HEK293T (cell line): Measurements from ENCODE around the gene PSMD3.

Experiments used
- BHLHE40 ChIP-seq: fragments of 450-650 bp; IDR thresholded peaks from 2 replicates; pipeline ENCODE4 v1.6.1; 2016; ENCODE audit warnings: mild to moderate bottlenecking, moderate library complexity, borderline replicate concordance
- ELF4 ChIP-seq: fragments of 450-650 bp; IDR thresholded peaks from 2 replicates; pipeline ENCODE4 v1.6.1; 2017; ENCODE audit warnings: antibody characterized with exemption
- FOXA1 ChIP-seq: fragments of 450-650 bp; IDR thresholded peaks from 2 replicates; pipeline ENCODE4 v1.6.1; 2016; ENCODE audit warnings: mild to moderate bottlenecking
- FOXK2 ChIP-seq: fragments of 450-650 bp; IDR thresholded peaks from 2 replicates; pipeline ENCODE4 v1.6.1; 2016; ENCODE audit warnings: mild to moderate bottlenecking
- LEF1 ChIP-seq: fragments of 450-650 bp; IDR thresholded peaks from 2 replicates; pipeline ENCODE4 v1.6.1; 2017; ENCODE audit warnings: mild to moderate bottlenecking, borderline replicate concordance
- NFRKB ChIP-seq: fragments of 450-650 bp; IDR thresholded peaks from 2 replicates; pipeline ENCODE4 v1.6.1; 2016; ENCODE audit warnings: mild to moderate bottlenecking, moderate library complexity
- SP1 ChIP-seq: fragments of 450-650 bp; IDR thresholded peaks from 2 replicates; pipeline ENCODE4 v1.6.1; 2017
- ZNF384 ChIP-seq: fragments of 450-650 bp; IDR thresholded peaks from 2 replicates; pipeline ENCODE4 v1.6.1; 2016
- TF ChIP-seq, protein P1 (sequence below): fragments of 450-650 bp; IDR thresholded peaks from 2 replicates; pipeline ENCODE4 v1.6.1; 2016

DNA sequence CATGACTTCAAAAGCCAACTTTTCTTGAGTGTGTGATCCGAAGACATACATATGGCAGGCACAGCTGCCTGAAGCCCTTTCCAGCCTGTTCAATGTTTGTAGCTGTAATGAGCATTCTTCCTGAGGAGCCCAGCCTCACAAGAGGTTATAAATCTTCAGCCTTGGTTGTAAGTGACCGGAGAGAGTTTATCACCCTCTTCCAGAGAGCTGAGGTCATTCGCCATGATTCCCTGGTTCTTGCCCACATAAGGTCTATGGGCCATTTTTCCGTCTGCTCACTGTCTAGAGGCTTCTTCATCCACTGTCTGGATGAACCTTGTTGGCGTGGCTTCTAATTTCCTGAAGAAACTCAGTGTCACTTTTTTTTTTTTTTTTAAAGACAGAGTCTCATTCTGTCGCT, 24.9 kb downstream of the PSMD3 start:
- no peak for TF ChIP-seq BHLHE40
- no peak for TF ChIP-seq ELF4
- TF ChIP-seq FOXA1 = no peak
- TF ChIP-seq SP1 = no peak
- TF ChIP-seq FOXK2 = no peak
- TF ChIP-seq NFRKB = no peak
- no peak for TF ChIP-seq ZNF384
- TF ChIP-seq, protein P1, sequence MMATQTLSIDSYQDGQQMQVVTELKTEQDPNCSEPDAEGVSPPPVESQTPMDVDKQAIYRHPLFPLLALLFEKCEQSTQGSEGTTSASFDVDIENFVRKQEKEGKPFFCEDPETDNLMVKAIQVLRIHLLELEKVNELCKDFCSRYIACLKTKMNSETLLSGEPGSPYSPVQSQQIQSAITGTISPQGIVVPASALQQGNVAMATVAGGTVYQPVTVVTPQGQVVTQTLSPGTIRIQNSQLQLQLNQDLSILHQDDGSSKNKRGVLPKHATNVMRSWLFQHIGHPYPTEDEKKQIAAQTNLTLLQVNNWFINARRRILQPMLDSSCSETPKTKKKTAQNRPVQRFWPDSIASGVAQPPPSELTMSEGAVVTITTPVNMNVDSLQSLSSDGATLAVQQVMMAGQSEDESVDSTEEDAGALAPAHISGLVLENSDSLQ = no peak
- TF ChIP-seq LEF1 = no peak
